ENCODE data around the gene BARHL1. TPM values are rescaled to one million over a fixed set of nuclear protein-coding genes. Genes with fewer than 3 reads are reported as not detected.

The BARHL1 gene
- total RNA-seq (2022; extraction: Qiagen RNA extraction): 0.03 TPM in 1 of 5 replicates, not detected in the others

GRCh38 chr9:132582276-132582785 is at the start of gene BARHL1:
BARHL1 (plus strand) TSS chr9:132582606; CDS start chr9:132582798, 192 bp downstream.

Other genes with a start within 250 kb of the BARHL1 start
- gene SETX, start 227.6 kb upstream of the BARHL1 start, total RNA-seq (2022; extraction: Qiagen RNA extraction): 19.5 to 23.9 TPM (median 20.2 TPM) in 5 replicates
- 14.2 to 17.1 TPM (median 15.0 TPM) in 5 replicates for gene TTF1, start 175.8 kb upstream of the BARHL1 start, total RNA-seq (2022; extraction: Qiagen RNA extraction)
- 0.06 to 0.24 TPM (median 0.22 TPM) in 3 of 5 replicates, not detected in the others for gene CFAP77, start 172.4 kb upstream of the BARHL1 start, total RNA-seq (2022; extraction: Qiagen RNA extraction)
- gene DDX31, start 87.4 kb downstream of the BARHL1 start, total RNA-seq (2022; extraction: Qiagen RNA extraction): 26.4 to 30.1 TPM (median 26.6 TPM) in 5 replicates
- gene GTF3C4, start 87.9 kb downstream of the BARHL1 start, total RNA-seq (2022; extraction: Qiagen RNA extraction): 17.7 to 19.8 TPM (median 18.6 TPM) in 5 replicates

Data from A549 treated with CORT108297 at 1 μM for 4 hours (cell line).